Fibroblast of villous mesenchyme (primary cell): Measurements from ENCODE around the gene CD79B. TPM values are rescaled to one million over a fixed set of nuclear protein-coding genes. Genes with fewer than 3 reads are reported as not detected.
"Not testable (repeated sequence)": the region's sequence is repeated elsewhere in the genome, so short reads cannot be mapped to it uniquely, and the experiment has no call there.

Experiments used
- DNase-seq: peaks from one replicate; pipeline ENCODE4 v3.0.0-alpha.2; 2010; ENCODE audit warnings: low read depth
- H3K4me3 ChIP-seq: 2 replicates; pipeline ENCODE4 v1.5.1; 2011; ENCODE audit warnings: low read depth, mild to moderate bottlenecking, low read length
- CTCF ChIP-seq: IDR thresholded peaks from 2 replicates; pipeline ENCODE4 v1.5.1; 2012; ENCODE audit warnings: low read depth, mild to moderate bottlenecking, low read length; ENCODE audit not compliant: insufficient read depth
- total RNA-seq: library from RNA; depleted of rRNA; stranded (reverse); fragments of >200 nt; gene quantifications from 2 replicates; pipeline ENCODE4 v1.2.3, GENCODE V29; 2012

Gene CD79B
- total RNA-seq, 1 donor = not detected

- H3K4me3 ChIP-seq = no peak overlapping the region
- DNase-seq = no peak
- no peak for TF ChIP-seq CTCF
Observed at GRCh38 chr17:63918305-63918704, 13.8 kb downstream of the CD79B start.

DNA sequence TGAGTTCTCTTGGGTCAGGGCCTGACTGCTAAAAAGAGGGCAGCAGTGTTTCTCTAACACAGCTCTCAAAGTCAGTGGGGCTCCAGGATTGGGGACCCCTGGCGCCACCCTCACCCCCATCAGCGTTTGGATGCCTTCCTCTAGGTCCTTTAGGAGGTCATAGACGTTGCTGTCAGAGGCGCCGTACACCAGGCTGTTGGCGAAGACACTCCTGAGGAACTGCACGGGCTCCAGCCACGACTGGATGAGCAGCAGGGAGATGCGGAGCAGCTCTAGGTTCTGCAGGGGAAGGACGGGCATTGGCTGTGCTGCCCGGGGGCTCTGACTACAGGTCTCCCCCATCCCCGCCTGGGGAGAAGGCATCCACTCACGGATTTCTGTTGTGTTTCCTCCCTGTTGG, 14.5 kb downstream of the CD79B start:
- no peak for DNase-seq
- TF ChIP-seq CTCF = no peak
- no peak overlapping the region for H3K4me3 ChIP-seq

- DNase-seq, H3K4me3 ChIP-seq: not testable (repeated sequence)
Observed at GRCh38 chr17:63917206-63917605, 14.9 kb downstream of the CD79B start.

- no peak for TF ChIP-seq CTCF
- no peak overlapping the region for H3K4me3 ChIP-seq
- no peak for DNase-seq
Observed at GRCh38 chr17:63916566-63917185, 15.5 kb downstream of the CD79B start.

DNA sequence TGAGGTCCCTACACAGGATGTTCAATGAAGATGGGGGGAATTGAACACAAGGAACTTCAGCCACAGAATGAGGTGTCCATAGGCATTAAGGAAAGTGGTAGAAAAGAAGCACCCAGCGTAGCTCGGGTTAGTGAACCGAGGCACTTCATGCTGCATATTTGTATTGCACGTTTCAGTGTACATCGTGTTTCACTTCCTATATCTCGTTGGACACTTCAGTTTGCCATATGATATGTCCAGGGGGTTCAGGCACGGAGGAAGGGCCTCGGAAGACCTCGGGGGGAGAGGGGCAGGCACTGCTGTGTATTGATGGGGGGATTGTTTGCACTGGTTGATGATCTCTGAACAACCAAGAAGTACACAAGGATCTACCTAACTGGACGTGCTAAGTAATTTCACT, 16.4 kb downstream of the CD79B start:
- H3K4me3 ChIP-seq, DNase-seq: not testable (repeated sequence)

- DNase-seq = no peak
- H3K4me3 ChIP-seq = no peak overlapping the region
- TF ChIP-seq CTCF = no peak
Observed at GRCh38 chr17:63914471-63914870, 17.7 kb downstream of the CD79B start.

DNA sequence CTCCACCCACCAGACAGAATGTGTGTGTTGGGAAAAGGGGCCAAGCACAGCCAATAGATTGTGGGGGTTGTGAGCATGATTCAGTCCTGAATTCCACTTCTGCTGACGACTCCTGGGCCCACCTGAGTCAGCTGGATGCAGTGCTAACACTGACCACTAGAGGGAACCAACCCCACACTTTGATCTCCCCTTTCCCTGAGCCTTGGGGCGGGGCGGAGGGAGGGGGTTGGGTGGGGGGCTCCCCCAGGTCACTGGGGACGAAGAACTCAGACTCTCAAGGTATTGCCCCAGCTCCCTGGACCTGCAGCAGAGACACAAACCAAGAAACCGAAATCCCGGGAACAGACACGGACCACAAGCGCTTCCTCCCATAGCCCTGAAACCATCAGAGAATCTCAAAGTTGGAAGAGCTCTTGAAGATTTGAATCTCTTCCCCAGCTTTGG, 20.5 kb downstream of the CD79B start:
- peak; percentile 64 for TF ChIP-seq CTCF
- H3K4me3 ChIP-seq = no peak overlapping the region
- no peak for DNase-seq

GRCh38 chr17:63911041-63911635, 21.0 kb downstream of the CD79B start, which contains the start of gene CSHL1:
Gene CSHL1 (minus strand): TSS chr17:63911258. CDS start chr17:63911196, 62 bp downstream.
- no peak for TF ChIP-seq CTCF
- no peak within 1 kb of the TSS for H3K4me3 ChIP-seq
- DNase-seq = no peak
